Stimulated activated CD8-positive, alpha-beta memory T cell treated with anti-CD3 and anti-CD28 coated beads, Interleukin-12 subunit alpha, Interleukin-12 subunit beta, amount 100 ng/mL, for 4 hours (primary cell): ENCODE results near the gene RANGRF.
"Not testable (repeated sequence)": the region's sequence is repeated elsewhere in the genome, so short reads cannot be mapped to it uniquely, and the experiment has no call there.

ENCODE experiments used
- DNase-seq: peaks from one replicate; pipeline ENCODE4 v3.0.0-alpha.2; 2020; ENCODE audit warnings: low read depth

The RANGRF gene

DNA sequence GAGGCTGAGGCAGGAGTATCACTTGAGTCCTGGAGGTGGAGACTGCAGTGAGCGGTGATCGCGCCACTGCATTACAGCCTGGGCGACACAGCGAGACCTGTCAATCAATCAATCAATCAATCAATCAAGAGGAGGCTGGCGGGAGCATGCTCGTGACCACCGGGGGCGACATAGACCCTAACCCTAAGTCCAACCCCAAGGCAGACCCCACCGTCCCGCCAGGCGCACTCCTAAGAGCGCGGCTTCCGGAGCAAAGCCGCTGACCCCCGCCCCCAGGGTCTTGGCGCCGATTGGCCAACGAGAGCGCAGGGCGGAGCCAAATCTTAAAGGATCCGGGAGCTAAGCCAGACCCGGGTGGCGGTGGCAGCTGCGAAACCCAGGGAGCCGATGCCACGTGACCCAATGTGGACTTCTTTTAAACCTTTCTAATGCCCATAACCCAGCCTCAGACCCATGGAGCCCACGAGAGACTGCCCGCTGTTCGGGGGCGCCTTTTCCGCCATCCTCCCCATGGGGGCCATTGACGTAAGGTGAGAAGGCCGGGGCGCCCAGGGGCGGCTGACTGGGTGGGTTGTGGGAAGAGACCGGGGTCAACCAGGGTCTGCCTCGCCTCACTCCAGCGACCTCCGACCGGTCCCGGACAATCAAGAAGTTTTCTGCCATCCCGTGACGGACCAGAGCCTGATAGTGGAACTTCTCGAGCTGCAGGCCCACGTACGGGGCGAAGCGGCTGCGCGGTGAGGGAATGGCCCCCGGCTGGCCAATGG is at the start of gene RANGRF:
TSS of gene RANGRF (plus strand) at position 335 of the 767 bp plus-strand sequence. CDS start at position 454, 119 bp downstream.
- DNase-seq = peak; percentile 68

GRCh38 chr17:8243827-8244226 is 44.6 kb upstream of the RANGRF start:
- no peak for DNase-seq

DNA sequence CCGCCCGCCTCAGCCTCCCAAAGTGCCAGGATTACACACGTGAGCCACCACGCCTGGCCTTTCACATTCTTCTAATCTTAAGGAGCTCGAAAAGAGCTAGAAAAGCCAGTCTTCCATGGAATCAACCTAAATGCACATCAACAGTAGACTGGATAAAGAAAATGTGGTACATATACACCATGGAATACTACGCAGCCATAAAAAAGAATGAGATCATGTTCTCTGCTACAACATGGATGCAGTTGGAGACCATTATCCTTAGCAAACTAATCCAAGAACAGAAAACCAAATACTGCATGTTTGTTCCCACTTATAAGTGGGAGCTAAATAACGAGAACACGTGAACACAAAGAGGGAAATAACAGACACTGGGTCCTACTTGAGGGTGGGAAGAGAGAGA is 43.7 kb upstream of the RANGRF start:
- no peak for DNase-seq

DNA sequence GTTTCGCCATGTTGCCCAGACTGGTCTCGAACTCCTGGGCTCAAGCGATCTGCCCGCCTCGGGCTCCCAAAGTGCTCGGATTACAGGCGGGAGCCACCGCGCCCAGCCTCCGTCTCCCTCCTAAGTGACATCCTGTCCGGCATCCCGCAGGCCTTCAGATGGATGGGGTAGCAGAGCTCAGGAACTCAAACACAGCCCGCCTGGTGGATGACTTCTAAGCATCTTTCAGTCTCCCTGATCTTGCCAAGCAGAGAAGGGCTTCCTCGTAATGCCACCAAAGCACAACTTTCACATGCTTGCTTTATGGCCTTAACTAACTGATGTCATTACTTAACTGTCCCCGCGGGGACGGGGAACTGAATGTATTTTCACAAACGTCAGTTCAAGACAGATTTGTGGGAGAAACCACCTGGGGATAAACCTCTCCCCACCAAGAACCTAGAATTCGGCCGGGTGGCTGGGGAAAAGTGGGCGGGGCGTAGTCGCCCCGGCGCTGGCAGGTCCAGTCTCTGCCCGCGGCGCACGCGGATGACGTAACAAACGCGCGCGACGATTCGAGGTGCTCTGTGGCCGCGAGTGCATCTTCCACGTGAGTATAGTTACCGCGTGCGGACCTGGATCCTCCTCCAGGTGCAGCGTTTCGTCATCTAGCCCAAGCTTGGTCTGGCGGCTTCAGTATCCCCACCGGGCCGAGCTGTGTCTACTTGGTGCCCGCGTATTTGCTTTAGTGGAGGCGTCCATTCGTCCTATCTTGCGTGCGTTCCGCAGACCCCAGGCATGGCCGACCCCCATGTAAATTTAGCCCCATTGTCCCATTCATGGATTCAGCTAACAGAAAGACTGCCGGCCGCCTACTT is 39.5 kb upstream of the RANGRF start, which contains the start of gene PFAS:
TSS of gene PFAS (plus strand) at position 539 of the 857 bp plus-strand sequence. CDS start 4,649 bp downstream, outside the sequence.
- DNase-seq = peak; percentile 96

- DNase-seq = no peak
These were observed 38.6 kb upstream of the RANGRF start for GRCh38 chr17:8249621-8250500.

GRCh38 chr17:8251411-8251810 is 37.1 kb upstream of the RANGRF start:
- DNase-seq = not testable (repeated sequence)

DNA sequence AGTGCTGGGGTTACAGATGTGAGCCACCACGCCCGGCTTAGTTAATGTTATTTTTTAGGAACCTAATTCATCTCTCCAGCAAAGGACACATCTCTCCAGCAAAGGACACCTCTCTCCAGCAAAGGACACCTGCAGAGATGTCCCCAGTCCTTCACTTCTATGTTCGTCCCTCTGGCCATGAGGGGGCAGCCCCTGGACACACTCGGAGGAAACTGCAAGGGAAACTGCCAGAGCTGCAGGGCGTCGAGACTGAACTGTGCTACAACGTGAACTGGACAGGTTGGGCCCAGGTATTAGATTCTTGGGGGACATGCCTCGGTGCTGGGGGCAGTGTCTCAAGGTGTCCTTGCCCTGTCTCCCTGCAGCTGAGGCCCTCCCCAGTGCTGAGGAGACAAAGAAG is 34.7 kb upstream of the RANGRF start:
- no peak for DNase-seq

DNA sequence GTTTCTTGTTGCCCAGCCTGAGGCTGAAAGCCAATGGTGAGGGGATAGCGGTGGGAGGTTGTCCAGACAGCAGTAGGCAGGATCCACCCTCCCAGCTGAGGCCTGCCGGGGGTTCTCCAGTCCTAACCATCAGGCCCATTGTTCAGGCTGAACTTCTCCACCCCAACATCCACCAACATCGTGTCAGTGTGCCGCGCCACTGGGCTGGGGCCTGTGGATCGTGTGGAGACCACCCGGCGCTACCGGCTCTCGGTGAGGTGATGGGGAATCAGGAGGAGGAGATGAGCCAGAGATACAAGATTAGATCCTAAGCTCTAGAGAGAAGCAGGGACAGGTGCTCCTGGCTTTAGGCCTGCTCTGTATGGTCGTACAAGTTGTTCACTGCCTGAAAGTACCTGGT is 33.6 kb upstream of the RANGRF start:
- DNase-seq = no peak

GRCh38 chr17:8255499-8255898 is 33.0 kb upstream of the RANGRF start:
- DNase-seq = no peak

GRCh38 chr17:8256291-8256690 is 32.2 kb upstream of the RANGRF start:
- DNase-seq = no peak

DNA sequence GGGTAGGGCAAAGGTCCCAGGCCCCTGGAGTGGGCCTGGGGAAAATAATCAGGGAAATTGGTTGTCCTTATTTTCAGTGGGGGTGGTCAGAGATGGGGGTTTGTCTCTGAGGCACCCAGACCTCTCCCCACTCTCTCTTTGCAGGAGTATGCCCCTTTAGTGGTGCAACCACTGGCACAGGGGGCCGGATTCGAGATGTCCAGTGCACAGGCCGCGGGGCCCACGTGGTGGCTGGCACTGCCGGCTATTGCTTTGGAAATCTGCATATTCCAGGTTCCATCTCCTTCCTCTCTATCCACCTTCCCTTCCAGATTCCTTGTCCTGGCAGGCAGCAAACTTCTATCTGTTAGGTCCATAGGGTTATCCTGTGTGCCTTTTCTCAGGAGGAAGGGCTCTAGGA is 31.8 kb upstream of the RANGRF start:
- DNase-seq = no peak

GRCh38 chr17:8257801-8258200 is 30.7 kb upstream of the RANGRF start:
- no peak for DNase-seq

DNA sequence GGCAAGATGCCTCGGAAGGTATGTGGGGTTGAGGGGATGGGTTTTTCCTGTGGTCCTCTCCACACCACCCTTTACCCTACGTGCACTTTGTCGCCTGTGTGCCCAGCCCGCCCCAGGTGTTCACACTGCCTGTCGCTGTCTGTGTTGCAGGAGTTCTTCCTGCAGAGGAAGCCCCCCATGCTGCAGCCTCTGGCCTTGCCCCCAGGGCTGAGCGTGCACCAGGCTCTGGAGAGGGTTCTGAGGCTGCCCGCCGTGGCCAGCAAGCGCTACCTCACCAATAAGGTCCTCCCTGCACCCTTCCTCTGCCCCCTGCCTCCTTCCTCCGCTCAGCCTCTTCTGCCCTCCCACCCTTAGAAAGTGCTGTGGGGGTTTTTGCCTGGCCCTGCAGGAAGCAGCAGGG is 24.1 kb upstream of the RANGRF start:
- no peak for DNase-seq

GRCh38 chr17:8264836-8265542 is 23.5 kb upstream of the RANGRF start:
- no peak for DNase-seq

GRCh38 chr17:8266648-8267479 is 21.6 kb upstream of the RANGRF start:
- DNase-seq = no peak

GRCh38 chr17:8267480-8268147 is 20.9 kb upstream of the RANGRF start:
- no peak for DNase-seq

DNA sequence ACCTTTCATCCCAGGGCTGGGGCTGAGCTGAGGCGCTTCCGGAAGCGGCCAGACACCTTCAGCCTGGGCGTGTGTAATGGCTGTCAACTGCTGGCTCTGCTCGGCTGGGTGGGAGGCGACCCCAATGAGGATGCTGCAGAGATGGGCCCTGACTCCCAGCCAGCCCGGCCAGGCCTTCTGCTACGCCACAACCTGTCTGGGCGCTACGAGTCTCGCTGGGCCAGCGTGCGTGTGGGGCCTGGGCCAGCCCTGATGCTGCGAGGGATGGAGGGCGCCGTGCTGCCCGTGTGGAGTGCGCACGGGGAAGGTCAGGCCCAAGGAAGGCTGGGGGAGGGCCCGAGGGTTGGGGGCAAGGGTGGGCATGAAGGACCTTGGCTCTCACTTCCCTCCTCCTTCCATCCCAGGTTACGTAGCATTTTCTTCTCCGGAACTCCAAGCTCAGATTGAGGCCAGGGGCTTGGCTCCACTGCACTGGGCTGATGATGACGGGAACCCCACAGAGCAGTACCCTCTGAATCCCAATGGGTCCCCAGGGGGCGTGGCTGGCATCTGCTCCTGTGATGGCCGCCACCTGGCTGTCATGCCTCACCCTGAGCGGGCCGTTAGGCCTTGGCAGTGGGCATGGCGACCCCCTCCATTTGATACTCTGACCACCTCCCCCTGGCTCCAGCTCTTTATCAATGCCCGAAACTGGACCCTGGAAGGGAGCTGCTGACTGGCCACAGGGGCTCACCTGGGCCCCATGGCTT is 19.7 kb upstream of the RANGRF start:
- no peak for DNase-seq

DNA sequence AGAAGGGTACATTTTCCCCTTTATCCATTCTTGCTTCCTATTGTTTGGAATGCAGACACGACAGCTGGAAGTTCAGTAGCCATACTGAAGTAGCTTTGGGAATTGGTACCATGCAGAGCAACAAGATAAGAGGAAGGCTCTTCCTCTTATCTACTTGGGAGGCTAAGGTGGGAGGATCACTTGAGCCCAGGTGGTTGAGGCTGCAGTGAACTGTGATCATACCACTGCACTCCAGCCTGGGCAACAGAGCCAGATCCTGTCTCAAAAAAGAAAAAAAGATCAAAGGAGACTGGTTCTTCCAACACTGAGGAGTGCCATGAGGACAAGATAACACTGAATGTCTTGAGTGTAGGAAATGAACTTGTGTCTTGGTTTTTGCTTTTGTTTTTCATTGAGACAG is 16.0 kb upstream of the RANGRF start:
- no peak for DNase-seq

GRCh38 chr17:8273884-8274444 is 14.5 kb upstream of the RANGRF start:
- no peak for DNase-seq
